GM13977 (cell line): ENCODE results near the gene ZSCAN1.

Experiments
- DNase-seq: peaks from one replicate; pipeline ENCODE4 v3.0.0; 2012; ENCODE audit warnings: low spot score
- in situ Hi-C: fragments of 300-500 bp; cut with MboI; formaldehyde crosslinking; loops from one replicate; pipeline ENCODE4 v1.12.0; 2022; ENCODE audit warnings: low sequenced_read_pairs, low pct_unique_long_range_greater_than_20kb, mixed read lengths, inconsistent platforms; ENCODE audit not compliant: unreplicated experiment
- TF ChIP-seq, protein P1 (sequence below): IDR thresholded peaks from 2 replicates; pipeline ENCODE4 v1.5.1; 2012; ENCODE audit warnings: mild to moderate bottlenecking, control low read depth; ENCODE audit not compliant: insufficient read depth; ENCODE audit errors: extremely low read depth, missing control alignments

The ZSCAN1 gene

DNA sequence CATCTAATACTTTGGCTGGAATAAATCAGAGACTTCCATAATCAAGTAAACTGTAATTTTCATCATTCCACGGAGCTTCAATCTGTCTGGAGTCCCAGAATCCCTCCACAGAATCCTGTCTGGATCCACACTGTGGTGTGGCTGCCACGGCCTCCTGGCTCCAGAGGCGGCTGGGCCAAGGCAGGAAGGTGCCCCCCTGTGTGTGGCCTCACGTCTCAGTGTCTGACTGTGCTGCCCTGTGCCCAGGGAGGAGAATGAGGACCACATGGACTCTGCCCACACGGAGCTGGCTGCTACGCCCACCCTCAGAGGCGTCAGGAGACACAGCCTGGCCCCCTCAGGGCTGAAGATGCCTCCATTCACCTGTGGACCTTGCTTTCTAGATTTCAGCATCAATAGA lies 13.0 kb downstream of the ZSCAN1 start:
- in situ Hi-C loops = no loop called here
- DNase-seq = no peak
- TF ChIP-seq, protein P1, sequence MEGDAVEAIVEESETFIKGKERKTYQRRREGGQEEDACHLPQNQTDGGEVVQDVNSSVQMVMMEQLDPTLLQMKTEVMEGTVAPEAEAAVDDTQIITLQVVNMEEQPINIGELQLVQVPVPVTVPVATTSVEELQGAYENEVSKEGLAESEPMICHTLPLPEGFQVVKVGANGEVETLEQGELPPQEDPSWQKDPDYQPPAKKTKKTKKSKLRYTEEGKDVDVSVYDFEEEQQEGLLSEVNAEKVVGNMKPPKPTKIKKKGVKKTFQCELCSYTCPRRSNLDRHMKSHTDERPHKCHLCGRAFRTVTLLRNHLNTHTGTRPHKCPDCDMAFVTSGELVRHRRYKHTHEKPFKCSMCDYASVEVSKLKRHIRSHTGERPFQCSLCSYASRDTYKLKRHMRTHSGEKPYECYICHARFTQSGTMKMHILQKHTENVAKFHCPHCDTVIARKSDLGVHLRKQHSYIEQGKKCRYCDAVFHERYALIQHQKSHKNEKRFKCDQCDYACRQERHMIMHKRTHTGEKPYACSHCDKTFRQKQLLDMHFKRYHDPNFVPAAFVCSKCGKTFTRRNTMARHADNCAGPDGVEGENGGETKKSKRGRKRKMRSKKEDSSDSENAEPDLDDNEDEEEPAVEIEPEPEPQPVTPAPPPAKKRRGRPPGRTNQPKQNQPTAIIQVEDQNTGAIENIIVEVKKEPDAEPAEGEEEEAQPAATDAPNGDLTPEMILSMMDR = no peak

GRCh38 chr19:58047672-58048071 lies 13.8 kb downstream of the ZSCAN1 start:
- TF ChIP-seq, protein P1 = no peak
- in situ Hi-C loops = no loop called here
- no peak for DNase-seq

GRCh38 chr19:58052256-58052655 lies 18.4 kb downstream of the ZSCAN1 start:
- in situ Hi-C loops = no loop called here
- TF ChIP-seq, protein P1 = no peak

DNA sequence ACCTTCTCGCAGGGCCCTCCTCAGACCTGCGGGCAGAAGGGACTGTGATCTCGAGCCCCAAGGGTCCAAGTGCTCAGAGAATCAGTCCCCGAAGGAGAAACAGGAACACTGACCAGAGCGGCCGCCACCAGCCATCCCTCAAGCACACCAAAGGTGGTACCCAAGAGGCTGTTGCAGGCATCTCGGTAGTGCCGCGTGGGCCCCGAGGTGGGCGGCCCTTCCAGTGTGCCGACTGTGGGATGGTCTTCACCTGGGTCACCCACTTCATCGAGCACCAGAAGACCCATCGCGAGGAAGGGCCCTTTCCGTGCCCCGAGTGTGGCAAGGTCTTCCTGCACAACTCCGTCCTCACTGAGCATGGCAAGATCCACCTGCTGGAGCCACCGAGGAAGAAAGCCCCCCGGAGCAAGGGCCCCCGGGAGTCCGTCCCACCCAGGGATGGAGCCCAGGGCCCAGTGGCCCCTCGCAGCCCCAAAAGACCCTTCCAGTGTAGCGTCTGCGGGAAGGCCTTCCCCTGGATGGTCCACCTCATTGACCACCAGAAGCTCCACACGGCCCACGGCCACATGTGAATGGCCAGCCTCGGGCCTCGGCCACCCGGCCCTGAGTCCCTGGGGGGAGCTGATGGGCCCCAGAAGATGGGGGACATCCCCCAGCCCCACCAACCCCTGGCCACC lies 19.8 kb downstream of the ZSCAN1 start:
- DNase-seq = peak; percentile 22

More at GRCh38 chr19:58052256-58052655, 18.4 kb downstream of the ZSCAN1 start:
- DNase-seq = no peak

GRCh38 chr19:58054901-58055874 lies 21.4 kb downstream of the ZSCAN1 start:
- TF ChIP-seq, protein P1 = no peak
- DNase-seq = peak; percentile 26
- in situ Hi-C loops = no loop called here

More for the DNA sequence above, 19.8 kb downstream of the ZSCAN1 start:
- TF ChIP-seq, protein P1 = no peak
- in situ Hi-C loops = no loop called here

DNA sequence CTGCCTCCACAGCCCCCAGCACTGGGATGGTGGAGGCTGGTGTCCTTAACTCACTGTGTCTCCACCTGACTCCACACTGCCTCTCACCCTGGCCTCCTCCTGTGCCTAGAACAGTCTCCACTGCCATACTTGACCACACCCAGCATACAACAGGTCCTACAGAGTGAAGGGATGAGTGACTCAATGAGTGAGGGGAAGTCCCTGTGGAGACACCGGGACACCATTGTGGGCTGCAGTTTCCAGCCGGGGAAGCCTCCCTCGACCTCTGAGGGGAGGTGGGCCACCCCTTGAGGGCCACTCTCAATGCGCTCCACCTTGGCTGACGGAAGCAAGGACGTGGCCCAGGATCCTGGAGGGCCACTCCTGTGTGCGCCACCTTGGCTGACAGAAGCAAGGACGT lies 22.4 kb downstream of the ZSCAN1 start:
- in situ Hi-C loops = no loop called here
- no peak for DNase-seq
- TF ChIP-seq, protein P1 = no peak
